Keratinocyte (primary cell): Measurements from ENCODE around the gene IGFBP4. TPM values are rescaled to one million over a fixed set of nuclear protein-coding genes. Genes with fewer than 3 reads are reported as not detected.
A peak's percentile ranks its signal among the peaks of the same experiment; 100 is the strongest.

Source experiments
- DNase-seq: peaks from one replicate; pipeline ENCODE4 v3.0.0-alpha.2; 2011; ENCODE audit warnings: low read depth, missing footprints, low spot score
- FAIRE-seq: peaks from 2 replicates; lab custom pipeline; 2011; peaks lifted over from hg19 to GRCh38; lab: Jason Lieb, UNC
- H2AFZ ChIP-seq: 2 replicates; pipeline ENCODE4 v1.6.0; 2012; ENCODE audit warnings: low read length, control low read depth, inconsistent platforms; ENCODE audit not compliant: control insufficient read depth
- H3K27ac ChIP-seq: 2 replicates; pipeline ENCODE4 v1.5.1; 2011; ENCODE audit warnings: low read length; ENCODE audit not compliant: control insufficient read depth, insufficient read depth
- H3K27me3 ChIP-seq: 3 replicates; pipeline ENCODE4 v1.6.0; 2011; ENCODE audit warnings: low read length; ENCODE audit not compliant: control insufficient read depth, insufficient read depth; ENCODE audit errors: extremely low read depth
- H3K36me3 ChIP-seq, 2 experiments: 2 replicates in 1 of 2; 3 replicates in 1 of 2; pipeline ENCODE4 v1.5.1; 2011; ENCODE audit warnings: low read length in 2 of 2, mild to moderate bottlenecking in 1 of 2; ENCODE audit not compliant: control insufficient read depth in 2 of 2, insufficient read depth in 2 of 2; ENCODE audit errors: extremely low read depth in 1 of 2
- H3K4me1 ChIP-seq: 3 replicates; pipeline ENCODE4 v1.5.1; 2011; ENCODE audit warnings: low read length; ENCODE audit not compliant: control insufficient read depth, insufficient read depth; ENCODE audit errors: extremely low read depth
- H3K4me2 ChIP-seq: 3 replicates; pipeline ENCODE4 v1.6.0; 2011; ENCODE audit warnings: low read depth, low read length; ENCODE audit not compliant: control insufficient read depth, insufficient read depth; ENCODE audit errors: extremely low read depth
- H3K4me3 ChIP-seq, 3 experiments: fragments of 200-600 bp in 1 of 3; sonication (generic) in 1 of 3; 2 replicates in 2 of 3; 3 replicates in 1 of 3; pipeline ENCODE4 v1.5.1; 2011 to 2016; ENCODE audit warnings: low read length in 3 of 3, mild to moderate bottlenecking in 3 of 3, control low read depth in 2 of 3, inconsistent platforms in 1 of 3, low read depth in 1 of 3, mixed read lengths in 1 of 3, mixed run types in 1 of 3, moderate library complexity in 1 of 3; ENCODE audit not compliant: control insufficient read depth in 2 of 3, insufficient read depth in 2 of 3; ENCODE audit errors: extremely low read depth in 1 of 3
- H3K79me2 ChIP-seq: 2 replicates; pipeline ENCODE4 v1.6.0; 2012; ENCODE audit warnings: low read length; ENCODE audit not compliant: control insufficient read depth, insufficient read depth
- H3K9ac ChIP-seq: 3 replicates; pipeline ENCODE4 v1.6.0; 2011; ENCODE audit warnings: low read length; ENCODE audit not compliant: control insufficient read depth, insufficient read depth; ENCODE audit errors: extremely low read depth
- H3K9me1 ChIP-seq: 3 replicates; pipeline ENCODE4 v1.6.0; 2011; ENCODE audit warnings: low read length; ENCODE audit not compliant: control insufficient read depth, insufficient read depth; ENCODE audit errors: extremely low read depth
- H3K9me3 ChIP-seq: 2 replicates; pipeline ENCODE4 v1.5.1; 2012; ENCODE audit warnings: low read depth, low read length; ENCODE audit not compliant: control insufficient read depth
- H4K20me1 ChIP-seq: 3 replicates; pipeline ENCODE4 v1.6.0; 2011; ENCODE audit warnings: low read length; ENCODE audit not compliant: control insufficient read depth, insufficient read depth; ENCODE audit errors: extremely low read depth
- CTCF ChIP-seq, 3 experiments: IDR thresholded peaks in 1 of 3; conservative IDR thresholded peaks in 1 of 3; optimal IDR thresholded peaks in 1 of 3; 2 replicates in 2 of 3; 3 replicates in 1 of 3; pipeline versions ENCODE3 to v1.5.1; 2011; ENCODE audit warnings: low read length in 3 of 3, mild to moderate bottlenecking in 3 of 3, moderate library complexity in 2 of 3, control low read depth in 1 of 3, inconsistent platforms in 1 of 3; ENCODE audit not compliant: insufficient read depth in 2 of 3; ENCODE audit errors: extremely low read depth in 1 of 3
- EZH2 ChIP-seq: IDR thresholded peaks from one replicate; pipeline ENCODE4 v1.6.1; 2012; ENCODE audit warnings: inconsistent platforms, mild to moderate bottlenecking, low read length, moderate library complexity
- dilution Hi-C: fragments of 300-500 bp; cut with MboI; formaldehyde crosslinking; loops from one replicate; pipeline ENCODE4 v1.7.0; 2020; ENCODE audit warnings: low sequenced_read_pairs; ENCODE audit not compliant: extremely low pct_ligation_motif_present
- polyA plus RNA-seq, 5 experiments: library from polyadenylated mRNA; depleted of rRNA in 3 of 5; stranded (reverse) in 3 of 5; stranded (forward) in 1 of 5; unstranded in 1 of 5; fragments of >200 nt; gene quantifications; 1 replicate in 1 of 5; 2 replicates in 3 of 5; 3 replicates in 1 of 5; pipeline versions ENCODE4 v1.2.1 to v1.2.3, GENCODE V29; 2011 to 2012; ENCODE audit warnings: missing spikeins in 2 of 5, low read depth in 1 of 5, low replicate concordance in 1 of 5

Gene IGFBP4
- polyA plus RNA-seq, 1 donor (not counting 4 experiments of a cell fraction or from before 2014, with no cell fraction given): 6.0 TPM

- H3K4me1 ChIP-seq: peaks cover 35% of the 10 kb centered on the region
- no peak for FAIRE-seq
- H3K27ac ChIP-seq: no peak overlapping the region
- no peaks in the 10 kb centered on the region for H3K9me3 ChIP-seq
- dilution Hi-C loops: no loop called here
- no peaks in the 10 kb centered on the region for H3K9me1 ChIP-seq
- peaks cover 7% of the 10 kb centered on the region for H3K27me3 ChIP-seq
- DNase-seq: no peak
- TF ChIP-seq EZH2: no peak
- no peak for TF ChIP-seq CTCF (optimal IDR thresholded peaks at IDR 0.05 in 1 of 3, IDR thresholded peaks at IDR 0.05 in 1 of 3, conservative IDR thresholded peaks at IDR 0.05 in 1 of 3; ENCODE audit: extremely low read depth in 1 of 3, insufficient read depth in 2 of 3, low read length in 3 of 3)
- no peak overlapping the region for H2AFZ ChIP-seq
- H4K20me1 ChIP-seq: no peaks in the 10 kb centered on the region
- no peaks in the 10 kb centered on the region for H3K36me3 ChIP-seq
- H3K79me2 ChIP-seq: no peaks in the 10 kb centered on the region
- peak overlapping the region; percentile 54 for H3K4me2 ChIP-seq
- no peak overlapping the region for H3K9ac ChIP-seq
- H3K4me3 ChIP-seq: no peak overlapping the region
Observed at GRCh38 chr17:40457369-40457768, 14.1 kb downstream of the IGFBP4 start.

- Histone ChIP-seq H3K27ac (no peak overlapping the region), H3K4me1 (peaks cover 30% of the 10 kb centered on the region), H3K9me1 (no peaks in the 10 kb centered on the region), H2AFZ (no peak overlapping the region), H3K4me3 (peak overlapping the region in 2 of 3 experiments; percentile 3 to 25), H4K20me1 (no peaks in the 10 kb centered on the region), H3K9ac (peak overlapping the region; percentile 13), H3K79me2 (no peaks in the 10 kb centered on the region), H3K36me3 (no peaks in the 10 kb centered on the region), H3K4me2 (peak overlapping the region; percentile 54), H3K9me3 (no peaks in the 10 kb centered on the region), H3K27me3 (peaks cover 6% of the 10 kb centered on the region)
- TF ChIP-seq EZH2: no peak
- TF ChIP-seq CTCF (optimal IDR thresholded peaks at IDR 0.05 in 1 of 3, IDR thresholded peaks at IDR 0.05 in 1 of 3, conservative IDR thresholded peaks at IDR 0.05 in 1 of 3; ENCODE audit: extremely low read depth in 1 of 3, insufficient read depth in 2 of 3, low read length in 3 of 3): no peak
- dilution Hi-C loops: no loop called here
- peak; percentile 94 for FAIRE-seq
- DNase-seq: peak; percentile 57
Observed at GRCh38 chr17:40457964-40458791, 14.9 kb downstream of the IGFBP4 start.
